OCI-LY1 (cell line): ENCODE measurements around the gene HPSE2.

Experiments
- H2AFZ ChIP-seq: fragments of 200-600 bp; sonication (generic), shearing (Covaris generic); 2 replicates; pipeline ENCODE4 v1.6.0; 2014; ENCODE audit warnings: antibody characterized with exemption, mild to moderate bottlenecking, low read length
- H3F3A ChIP-seq: fragments of 200-600 bp; sonication (generic), shearing (Covaris generic); 2 replicates; pipeline ENCODE4 v1.6.0; 2014; ENCODE audit warnings: mild to moderate bottlenecking, antibody characterized with exemption, low read length, moderate library complexity; ENCODE audit not compliant: insufficient read depth
- H3K27ac ChIP-seq: fragments of 200-600 bp; sonication (generic); 2 replicates; pipeline ENCODE4 v1.5.1; 2014; ENCODE audit warnings: low read length, mixed run types, mild to moderate bottlenecking, low read depth; ENCODE audit not compliant: poor library complexity, severe bottlenecking
- H3K27me3 ChIP-seq: fragments of 200-600 bp; sonication (generic); 2 replicates; pipeline ENCODE4 v1.6.0; 2014; ENCODE audit warnings: antibody characterized with exemption, mild to moderate bottlenecking, low read length, moderate library complexity; ENCODE audit not compliant: insufficient read depth
- H3K36me3 ChIP-seq: fragments of 200-600 bp; sonication (generic); 2 replicates; pipeline ENCODE4 v1.6.1; 2014; ENCODE audit warnings: mild to moderate bottlenecking, antibody characterized with exemption, low read length, moderate library complexity, mixed read lengths; ENCODE audit not compliant: insufficient read depth
- H3K4me1 ChIP-seq: fragments of 200-600 bp; sonication (generic); 2 replicates; pipeline ENCODE4 v1.5.1; 2014; ENCODE audit warnings: mild to moderate bottlenecking, low read length, moderate library complexity; ENCODE audit not compliant: insufficient read depth, severe bottlenecking
- H3K4me2 ChIP-seq: fragments of 200-600 bp; sonication (generic), shearing (Covaris generic); 2 replicates; pipeline ENCODE4 v1.6.1; 2014; ENCODE audit warnings: low read length
- H3K4me3 ChIP-seq: fragments of 200-600 bp; sonication (generic); 2 replicates; pipeline ENCODE4 v1.5.1; 2014; ENCODE audit warnings: low read length, low read depth, mild to moderate bottlenecking, mixed read lengths; ENCODE audit not compliant: poor library complexity, severe bottlenecking
- H3K79me2 ChIP-seq: fragments of 200-600 bp; shearing (Covaris generic); 2 replicates; pipeline ENCODE4 v1.6.1; 2016; ENCODE audit warnings: mixed run types, low read length, mixed read lengths; ENCODE audit not compliant: insufficient read depth
- H3K9ac ChIP-seq: fragments of 200-600 bp; sonication (generic), shearing (Covaris generic); 2 replicates; pipeline ENCODE4 v1.6.1; 2014; ENCODE audit warnings: mild to moderate bottlenecking, low read length, mixed read lengths
- H3K9me2 ChIP-seq: fragments of 200-600 bp; sonication (generic), shearing (Covaris generic); 2 replicates; pipeline ENCODE4 v1.6.1; 2014; ENCODE audit warnings: low read depth, mild to moderate bottlenecking, low read length, mixed read lengths
- H3K9me3 ChIP-seq: fragments of 200-600 bp; shearing (Covaris generic); 2 replicates; pipeline ENCODE4 v1.6.1; 2014; ENCODE audit warnings: low read length, mixed read lengths
- H4K20me1 ChIP-seq: fragments of 200-600 bp; sonication (generic), shearing (Covaris generic); 2 replicates; pipeline ENCODE4 v1.6.0; 2016; ENCODE audit warnings: mild to moderate bottlenecking, low read length; ENCODE audit not compliant: insufficient read depth
- CTCF ChIP-seq: fragments of 200-600 bp; sonication (generic), shearing (Covaris generic); IDR thresholded peaks from 2 replicates; pipeline ENCODE4 v1.5.1; 2017; ENCODE audit warnings: mild to moderate bottlenecking, antibody characterized with exemption, low read length, moderate library complexity, mixed read lengths
- EZH2 ChIP-seq: fragments of 200-600 bp; sonication (generic), shearing (Covaris generic); IDR thresholded peaks from 2 replicates; pipeline ENCODE4 v1.8.0; 2017; ENCODE audit warnings: borderline replicate concordance, mixed run types, mild to moderate bottlenecking, antibody characterized with exemption, low read length, moderate library complexity, mixed read lengths

Gene HPSE2

GRCh38 chr10:98610836-98611235 lies 624.8 kb downstream of the HPSE2 start:
- TF ChIP-seq EZH2 = no peak
- no peak for TF ChIP-seq CTCF
- Histone ChIP-seq H3K4me3 (no peak overlapping the region), H2AFZ (no peak overlapping the region), H4K20me1 (no peaks in the 10 kb centered on the region), H3K79me2 (no peaks in the 10 kb centered on the region), H3K9me2 (no peaks in the 10 kb centered on the region), H3K9me3 (no peaks in the 10 kb centered on the region), H3K36me3 (no peaks in the 10 kb centered on the region), H3K9ac (no peak overlapping the region), H3K27ac (no peak overlapping the region), H3K4me1 (no peaks in the 10 kb centered on the region), H3K4me2 (no peak overlapping the region), H3K27me3 (no peaks in the 10 kb centered on the region), H3F3A (no peaks in the 10 kb centered on the region)

GRCh38 chr10:98610301-98610700 lies 625.4 kb downstream of the HPSE2 start:
- H3K4me3 ChIP-seq = no peak overlapping the region
- TF ChIP-seq EZH2 = no peak
- no peak for TF ChIP-seq CTCF
- no peaks in the 10 kb centered on the region for H3K36me3 ChIP-seq
- no peak overlapping the region for H3K9ac ChIP-seq
- H3K9me3 ChIP-seq = no peaks in the 10 kb centered on the region
- H3K9me2 ChIP-seq = no peaks in the 10 kb centered on the region
- H3K27me3 ChIP-seq = no peaks in the 10 kb centered on the region
- H4K20me1 ChIP-seq = no peaks in the 10 kb centered on the region
- no peak overlapping the region for H3K27ac ChIP-seq
- H2AFZ ChIP-seq = no peak overlapping the region
- no peaks in the 10 kb centered on the region for H3K79me2 ChIP-seq
- no peaks in the 10 kb centered on the region for H3F3A ChIP-seq
- no peaks in the 10 kb centered on the region for H3K4me1 ChIP-seq
- H3K4me2 ChIP-seq = no peak overlapping the region

GRCh38 chr10:98609265-98609664 lies 626.4 kb downstream of the HPSE2 start:
- H3K9me2 ChIP-seq = no peaks in the 10 kb centered on the region

More at GRCh38 chr10:98609265-98609664, 626.4 kb downstream of the HPSE2 start:
- TF ChIP-seq CTCF = no peak
- no peak for TF ChIP-seq EZH2
- Histone ChIP-seq H3K4me3 (no peak overlapping the region), H3F3A (no peaks in the 10 kb centered on the region), H3K79me2 (no peaks in the 10 kb centered on the region), H3K4me1 (no peaks in the 10 kb centered on the region), H3K9me3 (no peaks in the 10 kb centered on the region), H3K4me2 (no peak overlapping the region), H3K27ac (no peak overlapping the region), H3K36me3 (no peaks in the 10 kb centered on the region), H4K20me1 (no peaks in the 10 kb centered on the region), H2AFZ (no peak overlapping the region), H3K27me3 (no peaks in the 10 kb centered on the region), H3K9ac (no peak overlapping the region)
